ENCODE results near the gene REX1BD. TPM values are rescaled to one million over a fixed set of nuclear protein-coding genes. Genes with fewer than 3 reads are reported as not detected.

REX1BD gene
- 155 TPM for polyA plus RNA-seq (2012; ENCODE audit: insufficient read length, low read depth)

DNA sequence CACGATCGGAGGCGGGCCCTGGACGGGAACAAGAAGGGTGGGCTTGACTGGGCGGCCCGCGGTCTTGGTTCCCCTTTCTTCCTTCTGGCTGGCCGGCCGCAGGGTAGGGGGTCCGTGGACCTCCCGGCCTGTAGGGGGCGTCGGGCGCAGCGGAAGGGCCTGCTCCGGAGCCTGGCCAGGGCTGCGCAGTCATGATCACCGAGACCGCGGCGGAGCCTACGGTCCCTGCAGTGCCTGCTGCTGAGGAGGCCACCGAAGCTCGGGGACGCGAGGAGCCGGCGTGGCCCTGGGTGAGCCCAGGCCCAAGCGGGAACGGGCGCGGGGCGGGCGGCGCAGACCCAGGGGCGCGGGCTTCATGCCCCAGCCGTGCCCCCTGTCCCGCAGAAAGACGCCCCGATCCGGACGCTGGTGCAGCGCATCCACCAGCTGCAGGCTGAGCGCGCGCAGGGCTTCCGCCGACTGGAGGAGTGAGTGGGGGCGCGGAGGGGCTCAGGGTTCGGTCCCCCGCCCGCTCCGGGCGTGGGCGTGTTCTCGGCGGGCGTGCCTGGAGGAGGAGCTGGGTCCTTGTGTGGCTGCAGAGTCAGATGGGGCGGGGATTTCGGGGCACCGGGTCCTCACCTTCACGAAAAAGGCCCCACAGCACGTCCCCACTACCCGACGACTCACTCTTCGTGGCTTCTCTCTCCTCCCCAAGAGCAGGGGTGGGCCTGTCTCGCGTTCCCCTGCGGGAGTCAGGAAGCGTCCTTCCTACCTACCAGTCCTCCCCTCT, at the start of gene REX1BD:
Gene REX1BD (plus strand): TSS at position 188 of the 769 bp plus-strand sequence. CDS start 4 bp downstream, at position 192.
- TF ChIP-seq POLR2AphosphoS5 (IDR thresholded peaks at IDR 0.05; ENCODE audit: low read depth, low read length) (peak; percentile 95), FOXP2 (optimal IDR thresholded peaks at IDR 0.05; ENCODE audit: borderline replicate concordance, extremely low read depth, extremely low read length, insufficient read depth) (peak; percentile 64), TAF1 (IDR thresholded peaks at IDR 0.05; ENCODE audit: borderline replicate concordance, insufficient read depth, low read length) (peak; percentile 74; the same call in 1 of the 2 replicates), SIN3A (IDR thresholded peaks at IDR 0.05; ENCODE audit: borderline replicate concordance, insufficient read depth, low read length) (0 out of 2 replicates have a peak, but pooled peaks have one; percentile 35)
- TF ChIP-seq, protein P1, sequence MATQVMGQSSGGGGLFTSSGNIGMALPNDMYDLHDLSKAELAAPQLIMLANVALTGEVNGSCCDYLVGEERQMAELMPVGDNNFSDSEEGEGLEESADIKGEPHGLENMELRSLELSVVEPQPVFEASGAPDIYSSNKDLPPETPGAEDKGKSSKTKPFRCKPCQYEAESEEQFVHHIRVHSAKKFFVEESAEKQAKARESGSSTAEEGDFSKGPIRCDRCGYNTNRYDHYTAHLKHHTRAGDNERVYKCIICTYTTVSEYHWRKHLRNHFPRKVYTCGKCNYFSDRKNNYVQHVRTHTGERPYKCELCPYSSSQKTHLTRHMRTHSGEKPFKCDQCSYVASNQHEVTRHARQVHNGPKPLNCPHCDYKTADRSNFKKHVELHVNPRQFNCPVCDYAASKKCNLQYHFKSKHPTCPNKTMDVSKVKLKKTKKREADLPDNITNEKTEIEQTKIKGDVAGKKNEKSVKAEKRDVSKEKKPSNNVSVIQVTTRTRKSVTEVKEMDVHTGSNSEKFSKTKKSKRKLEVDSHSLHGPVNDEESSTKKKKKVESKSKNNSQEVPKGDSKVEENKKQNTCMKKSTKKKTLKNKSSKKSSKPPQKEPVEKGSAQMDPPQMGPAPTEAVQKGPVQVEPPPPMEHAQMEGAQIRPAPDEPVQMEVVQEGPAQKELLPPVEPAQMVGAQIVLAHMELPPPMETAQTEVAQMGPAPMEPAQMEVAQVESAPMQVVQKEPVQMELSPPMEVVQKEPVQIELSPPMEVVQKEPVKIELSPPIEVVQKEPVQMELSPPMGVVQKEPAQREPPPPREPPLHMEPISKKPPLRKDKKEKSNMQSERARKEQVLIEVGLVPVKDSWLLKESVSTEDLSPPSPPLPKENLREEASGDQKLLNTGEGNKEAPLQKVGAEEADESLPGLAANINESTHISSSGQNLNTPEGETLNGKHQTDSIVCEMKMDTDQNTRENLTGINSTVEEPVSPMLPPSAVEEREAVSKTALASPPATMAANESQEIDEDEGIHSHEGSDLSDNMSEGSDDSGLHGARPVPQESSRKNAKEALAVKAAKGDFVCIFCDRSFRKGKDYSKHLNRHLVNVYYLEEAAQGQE (IDR thresholded peaks at IDR 0.05; ENCODE audit: insufficient read depth in 1 of 2, low read depth in 2 of 2, low read length in 2 of 2) = no peak

DNA sequence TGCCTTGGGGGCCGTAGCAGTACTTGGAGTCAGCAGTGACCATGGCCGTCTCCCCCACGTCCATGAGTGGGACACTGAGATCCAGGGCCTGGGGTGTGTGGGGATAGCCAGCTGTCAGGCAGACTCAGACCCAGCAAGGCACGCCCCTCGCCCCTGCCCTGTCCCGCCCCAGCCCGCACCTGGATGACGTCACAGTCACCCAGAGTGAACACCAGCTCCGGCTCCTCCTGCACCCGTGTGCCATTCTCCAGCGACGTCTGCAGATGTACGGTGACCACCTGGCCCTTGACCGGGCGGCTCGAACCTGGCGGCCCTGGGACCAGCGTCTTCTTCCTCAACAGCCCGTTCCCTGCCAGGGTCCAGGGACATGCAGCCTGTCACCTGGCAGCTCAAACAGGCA, 49.2 kb upstream of the REX1BD start:
- TF ChIP-seq TAF1 (IDR thresholded peaks at IDR 0.05; ENCODE audit: borderline replicate concordance, insufficient read depth, low read length) (no peak), POLR2AphosphoS5 (IDR thresholded peaks at IDR 0.05; ENCODE audit: low read depth, low read length) (no peak), FOXP2 (optimal IDR thresholded peaks at IDR 0.05; ENCODE audit: borderline replicate concordance, extremely low read depth, extremely low read length, insufficient read depth) (no peak), SIN3A (IDR thresholded peaks at IDR 0.05; ENCODE audit: borderline replicate concordance, insufficient read depth, low read length) (no peak)
- TF ChIP-seq, protein P1 (IDR thresholded peaks at IDR 0.05; ENCODE audit: insufficient read depth in 1 of 2, low read depth in 2 of 2, low read length in 2 of 2) = no peak

DNA sequence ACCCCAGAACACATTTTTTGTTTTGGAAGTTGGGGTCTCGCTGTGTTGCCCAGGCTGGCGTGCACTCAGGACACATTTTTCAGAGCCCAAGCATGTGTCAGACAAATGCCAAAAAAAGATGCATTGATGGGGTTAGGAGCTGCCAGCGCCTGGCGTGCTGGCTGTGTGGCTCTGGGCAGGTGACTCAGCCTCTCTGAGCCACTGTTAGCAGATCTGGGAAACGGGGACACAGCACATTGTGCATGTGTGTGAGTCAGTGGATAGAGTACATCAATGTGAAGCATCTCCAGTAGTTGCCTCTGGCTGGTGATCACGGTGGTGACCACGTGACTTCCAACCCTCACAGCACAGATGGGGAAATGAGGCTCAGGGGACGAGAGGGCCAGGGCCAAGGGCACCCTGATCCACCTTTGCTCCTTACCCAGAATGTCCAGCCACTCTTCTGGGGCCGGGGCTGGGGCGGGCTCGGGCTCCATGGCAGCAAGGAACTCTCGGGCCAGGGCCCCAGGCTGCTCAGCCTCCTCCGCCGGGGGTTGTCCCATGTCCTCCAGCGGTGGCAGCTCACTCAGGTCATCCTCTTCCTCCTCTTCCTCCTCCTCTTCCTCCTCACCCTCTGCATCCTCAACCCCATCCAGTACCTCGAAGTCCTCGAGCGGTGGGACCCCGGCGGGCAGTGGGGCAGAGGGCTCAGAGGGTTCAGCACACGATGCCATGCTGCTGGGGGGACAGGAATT, 47.2 kb upstream of the REX1BD start:
- TF ChIP-seq FOXP2 (optimal IDR thresholded peaks at IDR 0.05; ENCODE audit: borderline replicate concordance, extremely low read depth, extremely low read length, insufficient read depth) = no peak
- no peak for TF ChIP-seq TAF1 (IDR thresholded peaks at IDR 0.05; ENCODE audit: borderline replicate concordance, insufficient read depth, low read length)
- TF ChIP-seq, protein P1 (IDR thresholded peaks at IDR 0.05; ENCODE audit: insufficient read depth in 1 of 2, low read depth in 2 of 2, low read length in 2 of 2) = no peak
- TF ChIP-seq POLR2AphosphoS5 (IDR thresholded peaks at IDR 0.05; ENCODE audit: low read depth, low read length) = no peak
- no peak for TF ChIP-seq SIN3A (IDR thresholded peaks at IDR 0.05; ENCODE audit: borderline replicate concordance, insufficient read depth, low read length)

DNA sequence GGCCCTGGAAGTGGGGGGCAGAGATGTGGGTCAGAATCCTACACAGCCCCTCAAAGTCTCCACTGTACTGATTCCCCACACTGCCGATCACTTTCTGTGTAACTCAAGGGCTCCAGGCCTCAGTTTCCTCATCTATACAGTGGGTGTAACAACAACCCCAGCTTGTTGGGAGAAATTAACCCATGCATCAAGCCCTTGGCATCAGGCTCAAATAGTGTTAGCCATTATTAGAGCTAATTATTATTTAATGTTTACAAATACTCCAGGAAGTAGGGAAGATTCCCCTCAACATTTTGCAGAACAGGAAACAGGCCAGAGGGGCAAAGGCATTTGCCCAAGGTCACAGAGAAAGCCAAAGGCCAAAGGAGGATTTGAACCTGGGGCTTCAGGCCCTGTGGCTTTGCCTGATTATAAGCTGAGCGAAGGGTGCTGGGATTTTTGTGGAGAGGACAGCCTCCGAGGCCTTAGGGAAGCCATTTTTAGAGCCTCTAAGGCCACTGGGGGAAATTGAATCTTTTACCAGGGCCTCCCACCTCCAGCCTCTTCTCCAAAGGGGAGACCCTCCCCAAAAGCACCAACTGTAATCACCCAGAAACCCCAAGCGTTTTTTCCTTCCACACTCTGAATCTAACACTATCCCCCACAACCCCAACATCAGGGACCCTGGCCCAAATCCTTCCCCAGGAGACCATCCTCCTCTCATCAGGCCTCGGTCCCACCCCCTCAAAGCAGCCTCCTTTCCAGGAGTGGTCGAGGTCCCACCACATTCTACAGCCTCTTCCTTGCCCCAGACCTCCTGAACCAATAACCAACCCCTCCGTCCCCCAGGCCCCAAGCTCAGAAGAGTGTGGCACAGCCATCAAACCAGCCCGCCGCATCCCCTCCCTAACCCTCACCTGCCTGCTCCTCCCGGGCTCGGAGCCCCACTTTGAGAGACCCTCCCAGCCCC, 46.3 kb upstream of the REX1BD start:
- no peak for TF ChIP-seq SIN3A (IDR thresholded peaks at IDR 0.05; ENCODE audit: borderline replicate concordance, insufficient read depth, low read length)
- TF ChIP-seq POLR2AphosphoS5 (IDR thresholded peaks at IDR 0.05; ENCODE audit: low read depth, low read length) = no peak
- TF ChIP-seq, protein P1 (IDR thresholded peaks at IDR 0.05; ENCODE audit: insufficient read depth in 1 of 2, low read depth in 2 of 2, low read length in 2 of 2) = no peak
- no peak for TF ChIP-seq FOXP2 (optimal IDR thresholded peaks at IDR 0.05; ENCODE audit: borderline replicate concordance, extremely low read depth, extremely low read length, insufficient read depth)
- TF ChIP-seq TAF1 (IDR thresholded peaks at IDR 0.05; ENCODE audit: borderline replicate concordance, insufficient read depth, low read length) = no peak

Data from PFSK-1 (cell line).